Uterus (tissue), 2 donors: ENCODE data around the gene LRRC8A.

Experiments
- POLR2A ChIP-seq, 2 donors: fragments of 450-650 bp; IDR thresholded peaks; one replicate each; pipeline ENCODE4 v1.6.1; 2016; ENCODE audit warnings: antibody characterized with exemption in 2 of 2, mild to moderate bottlenecking in 1 of 2, moderate library complexity in 1 of 2
- TF ChIP-seq, protein P1 (sequence below), 4 experiments: fragments of 200-600 bp in 2 of 4; fragments of 450-650 bp in 2 of 4; sonication (generic) in 2 of 4; IDR thresholded peaks; one replicate each; pipeline ENCODE4 v1.5.1; 2016 to 2019; ENCODE audit warnings: antibody characterized with exemption in 4 of 4, mild to moderate bottlenecking in 2 of 4, moderate library complexity in 1 of 4

DNA sequence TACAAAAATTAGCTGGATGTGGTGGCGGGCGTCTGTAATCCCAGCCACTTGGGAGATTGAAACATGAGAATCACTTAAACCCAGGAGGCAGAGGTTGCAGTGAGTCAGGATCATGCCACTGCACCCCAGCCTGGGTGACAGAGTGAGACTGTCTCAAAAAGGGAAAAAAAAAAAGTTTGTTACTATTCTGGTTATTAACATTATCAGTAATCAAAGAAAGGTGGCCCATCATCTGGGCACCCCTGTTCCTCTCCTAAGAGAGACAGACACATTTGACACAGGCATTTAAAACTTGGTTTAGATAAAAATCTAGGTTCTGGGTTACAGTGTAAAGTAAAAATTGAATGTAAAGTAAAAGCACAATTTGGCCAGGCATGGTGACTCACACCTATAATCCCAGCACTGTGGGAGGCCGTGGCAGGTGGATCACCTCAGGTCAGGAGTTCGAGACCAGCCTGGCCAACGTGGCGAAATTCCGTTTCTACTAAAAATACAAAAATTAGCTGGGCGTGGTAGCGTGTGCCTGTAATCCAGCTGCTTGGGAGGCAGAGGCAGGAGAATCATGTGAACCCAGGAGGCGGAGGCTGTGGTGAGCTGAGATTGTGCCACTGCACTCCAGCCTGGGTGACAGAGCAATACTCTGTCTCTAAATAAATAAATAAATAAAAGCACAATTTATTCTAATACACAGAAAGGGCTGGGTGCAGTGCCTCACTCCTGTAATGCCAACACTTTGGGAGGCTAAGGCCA is 22.1 kb downstream of the LRRC8A start:
- no peak for TF ChIP-seq POLR2A (IDR thresholded peaks at IDR 0.05)
- TF ChIP-seq, protein P1, sequence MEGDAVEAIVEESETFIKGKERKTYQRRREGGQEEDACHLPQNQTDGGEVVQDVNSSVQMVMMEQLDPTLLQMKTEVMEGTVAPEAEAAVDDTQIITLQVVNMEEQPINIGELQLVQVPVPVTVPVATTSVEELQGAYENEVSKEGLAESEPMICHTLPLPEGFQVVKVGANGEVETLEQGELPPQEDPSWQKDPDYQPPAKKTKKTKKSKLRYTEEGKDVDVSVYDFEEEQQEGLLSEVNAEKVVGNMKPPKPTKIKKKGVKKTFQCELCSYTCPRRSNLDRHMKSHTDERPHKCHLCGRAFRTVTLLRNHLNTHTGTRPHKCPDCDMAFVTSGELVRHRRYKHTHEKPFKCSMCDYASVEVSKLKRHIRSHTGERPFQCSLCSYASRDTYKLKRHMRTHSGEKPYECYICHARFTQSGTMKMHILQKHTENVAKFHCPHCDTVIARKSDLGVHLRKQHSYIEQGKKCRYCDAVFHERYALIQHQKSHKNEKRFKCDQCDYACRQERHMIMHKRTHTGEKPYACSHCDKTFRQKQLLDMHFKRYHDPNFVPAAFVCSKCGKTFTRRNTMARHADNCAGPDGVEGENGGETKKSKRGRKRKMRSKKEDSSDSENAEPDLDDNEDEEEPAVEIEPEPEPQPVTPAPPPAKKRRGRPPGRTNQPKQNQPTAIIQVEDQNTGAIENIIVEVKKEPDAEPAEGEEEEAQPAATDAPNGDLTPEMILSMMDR (IDR thresholded peaks at IDR 0.05), result no peak
